ENCODE measurements around the gene SMOC1.

Gene SMOC1

GRCh38 chr14:70029296-70030132 is 150.3 kb downstream of the SMOC1 start:
- Histone ChIP-seq H3K36me3 (ENCODE audit: insufficient read depth, insufficient read length, low read length) (no peaks in the 10 kb centered on the region), H3K4me1 (ENCODE audit: insufficient read depth, insufficient read length) (peaks cover 7% of the 10 kb centered on the region), H3K27me3 (ENCODE audit: insufficient read depth, insufficient read length) (no peaks in the 10 kb centered on the region), H3K4me3 (ENCODE audit: insufficient read length, low read depth) (no peak overlapping the region), H3K9ac (ENCODE audit: insufficient read length, low read depth) (no peak overlapping the region), H3K9me3 (ENCODE audit: insufficient read depth, low read length) (no peaks in the 10 kb centered on the region)
- TF ChIP-seq SUZ12 (IDR thresholded peaks at IDR 0.05; ENCODE audit: extremely low read depth, insufficient read depth, insufficient read length) (no peak), YY1 (IDR thresholded peaks at IDR 0.05; ENCODE audit: insufficient read depth, insufficient read length) (no peak), ZNF274 (IDR thresholded peaks at IDR 0.05; ENCODE audit: low read depth, low read length) (no peak)
- DNase-seq (ENCODE audit: low read depth, low spot score), result no peak

- H3K4me3 ChIP-seq (ENCODE audit: insufficient read length, low read depth), result no peak overlapping the region
- no peaks in the 10 kb centered on the region for H3K9me3 ChIP-seq (ENCODE audit: insufficient read depth, low read length)
- H3K4me1 ChIP-seq (ENCODE audit: insufficient read depth, insufficient read length), result peaks cover 7% of the 10 kb centered on the region
- H3K9ac ChIP-seq (ENCODE audit: insufficient read length, low read depth), result no peak overlapping the region
- H3K27me3 ChIP-seq (ENCODE audit: insufficient read depth, insufficient read length), result no peaks in the 10 kb centered on the region
- no peaks in the 10 kb centered on the region for H3K36me3 ChIP-seq (ENCODE audit: insufficient read depth, insufficient read length, low read length)
- TF ChIP-seq ZNF274 (IDR thresholded peaks at IDR 0.05; ENCODE audit: low read depth, low read length) (no peak), YY1 (IDR thresholded peaks at IDR 0.05; ENCODE audit: insufficient read depth, insufficient read length) (no peak), SUZ12 (IDR thresholded peaks at IDR 0.05; ENCODE audit: extremely low read depth, insufficient read depth, insufficient read length) (no peak)
- DNase-seq (ENCODE audit: low read depth, low spot score), result no peak
These were observed 152.8 kb downstream of the SMOC1 start for GRCh38 chr14:70032016-70032415.

- no peak for TF ChIP-seq ZNF274 (IDR thresholded peaks at IDR 0.05; ENCODE audit: low read depth, low read length)
- no peak for TF ChIP-seq YY1 (IDR thresholded peaks at IDR 0.05; ENCODE audit: insufficient read depth, insufficient read length)
- TF ChIP-seq SUZ12 (IDR thresholded peaks at IDR 0.05; ENCODE audit: extremely low read depth, insufficient read depth, insufficient read length), result no peak
- H3K27me3 ChIP-seq (ENCODE audit: insufficient read depth, insufficient read length), result no peaks in the 10 kb centered on the region
- H3K9me3 ChIP-seq (ENCODE audit: insufficient read depth, low read length), result no peaks in the 10 kb centered on the region
- peaks cover 7% of the 10 kb centered on the region for H3K4me1 ChIP-seq (ENCODE audit: insufficient read depth, insufficient read length)
- DNase-seq (ENCODE audit: low read depth, low spot score), result peak; percentile 9
- no peak overlapping the region for H3K4me3 ChIP-seq (ENCODE audit: insufficient read length, low read depth)
- no peak overlapping the region for H3K9ac ChIP-seq (ENCODE audit: insufficient read length, low read depth)
- H3K36me3 ChIP-seq (ENCODE audit: insufficient read depth, insufficient read length, low read length), result no peaks in the 10 kb centered on the region
These were observed 153.2 kb downstream of the SMOC1 start for GRCh38 chr14:70032447-70032846.

- Histone ChIP-seq H3K9ac (ENCODE audit: insufficient read length, low read depth) (no peak overlapping the region), H3K4me3 (ENCODE audit: insufficient read length, low read depth) (no peak overlapping the region), H3K4me1 (ENCODE audit: insufficient read depth, insufficient read length) (peaks cover 7% of the 10 kb centered on the region), H3K9me3 (ENCODE audit: insufficient read depth, low read length) (no peaks in the 10 kb centered on the region), H3K36me3 (ENCODE audit: insufficient read depth, insufficient read length, low read length) (no peaks in the 10 kb centered on the region), H3K27me3 (ENCODE audit: insufficient read depth, insufficient read length) (no peaks in the 10 kb centered on the region)
- no peak for DNase-seq (ENCODE audit: low read depth, low spot score)
- no peak for TF ChIP-seq ZNF274 (IDR thresholded peaks at IDR 0.05; ENCODE audit: low read depth, low read length)
- no peak for TF ChIP-seq YY1 (IDR thresholded peaks at IDR 0.05; ENCODE audit: insufficient read depth, insufficient read length)
These were observed 153.9 kb downstream of the SMOC1 start for GRCh38 chr14:70033116-70033515.

GRCh38 chr14:70033561-70033960 is 154.3 kb downstream of the SMOC1 start:
- Histone ChIP-seq H3K4me1 (ENCODE audit: insufficient read depth, insufficient read length) (peaks cover 7% of the 10 kb centered on the region), H3K27me3 (ENCODE audit: insufficient read depth, insufficient read length) (no peaks in the 10 kb centered on the region), H3K36me3 (ENCODE audit: insufficient read depth, insufficient read length, low read length) (no peaks in the 10 kb centered on the region), H3K9ac (ENCODE audit: insufficient read length, low read depth) (no peak overlapping the region), H3K4me3 (ENCODE audit: insufficient read length, low read depth) (no peak overlapping the region), H3K9me3 (ENCODE audit: insufficient read depth, low read length) (no peaks in the 10 kb centered on the region)
- DNase-seq (ENCODE audit: low read depth, low spot score), result no peak
- TF ChIP-seq SUZ12 (IDR thresholded peaks at IDR 0.05; ENCODE audit: extremely low read depth, insufficient read depth, insufficient read length) (no peak), YY1 (IDR thresholded peaks at IDR 0.05; ENCODE audit: insufficient read depth, insufficient read length) (no peak), ZNF274 (IDR thresholded peaks at IDR 0.05; ENCODE audit: low read depth, low read length) (no peak)

GRCh38 chr14:70034257-70034656 is 155.0 kb downstream of the SMOC1 start:
- peaks cover 7% of the 10 kb centered on the region for H3K4me1 ChIP-seq (ENCODE audit: insufficient read depth, insufficient read length)
- DNase-seq (ENCODE audit: low read depth, low spot score), result no peak
- no peaks in the 10 kb centered on the region for H3K9me3 ChIP-seq (ENCODE audit: insufficient read depth, low read length)
- TF ChIP-seq SUZ12 (IDR thresholded peaks at IDR 0.05; ENCODE audit: extremely low read depth, insufficient read depth, insufficient read length), result no peak
- TF ChIP-seq ZNF274 (IDR thresholded peaks at IDR 0.05; ENCODE audit: low read depth, low read length), result no peak
- no peak for TF ChIP-seq YY1 (IDR thresholded peaks at IDR 0.05; ENCODE audit: insufficient read depth, insufficient read length)
- H3K4me3 ChIP-seq (ENCODE audit: insufficient read length, low read depth), result no peak overlapping the region
- H3K9ac ChIP-seq (ENCODE audit: insufficient read length, low read depth), result no peak overlapping the region
- H3K36me3 ChIP-seq (ENCODE audit: insufficient read depth, insufficient read length, low read length), result no peaks in the 10 kb centered on the region
- no peaks in the 10 kb centered on the region for H3K27me3 ChIP-seq (ENCODE audit: insufficient read depth, insufficient read length)

- no peaks in the 10 kb centered on the region for H3K36me3 ChIP-seq (ENCODE audit: insufficient read depth, insufficient read length, low read length)
- no peak for TF ChIP-seq YY1 (IDR thresholded peaks at IDR 0.05; ENCODE audit: insufficient read depth, insufficient read length)
- no peak for TF ChIP-seq SUZ12 (IDR thresholded peaks at IDR 0.05; ENCODE audit: extremely low read depth, insufficient read depth, insufficient read length)
- TF ChIP-seq ZNF274 (IDR thresholded peaks at IDR 0.05; ENCODE audit: low read depth, low read length), result no peak
- no peak for DNase-seq (ENCODE audit: low read depth, low spot score)
These were observed 157.4 kb downstream of the SMOC1 start for GRCh38 chr14:70036665-70037064.

More at GRCh38 chr14:70036665-70037064, 157.4 kb downstream of the SMOC1 start:
- H3K27me3 ChIP-seq (ENCODE audit: insufficient read depth, insufficient read length), result no peaks in the 10 kb centered on the region
- H3K4me3 ChIP-seq (ENCODE audit: insufficient read length, low read depth), result no peak overlapping the region
- peaks cover 7% of the 10 kb centered on the region for H3K4me1 ChIP-seq (ENCODE audit: insufficient read depth, insufficient read length)
- no peaks in the 10 kb centered on the region for H3K9me3 ChIP-seq (ENCODE audit: insufficient read depth, low read length)
- no peak overlapping the region for H3K9ac ChIP-seq (ENCODE audit: insufficient read length, low read depth)
